GM12864 (cell line): ENCODE measurements around the gene CBLL1.

Experiments used
- DNase-seq: peaks from one replicate; pipeline ENCODE4 v3.0.0-alpha.2; 2011; ENCODE audit warnings: low read depth
- H3K4me3 ChIP-seq: 2 replicates; pipeline ENCODE4 v1.5.1; 2011; ENCODE audit warnings: mild to moderate bottlenecking, low read depth, low read length, control low read depth
- CTCF ChIP-seq: IDR thresholded peaks from 2 replicates; pipeline ENCODE4 v1.5.1; 2011; ENCODE audit warnings: low read depth, mild to moderate bottlenecking, moderate library complexity, low read length, control low read depth, inconsistent platforms; ENCODE audit errors: missing control alignments

Gene CBLL1

GRCh38 chr7:107785170-107785569, 41.2 kb downstream of the CBLL1 start:
- no peak overlapping the region for H3K4me3 ChIP-seq
- DNase-seq: no peak
- no peak for TF ChIP-seq CTCF

GRCh38 chr7:107785926-107786325, 42.0 kb downstream of the CBLL1 start:
- DNase-seq: no peak
- no peak for TF ChIP-seq CTCF
- H3K4me3 ChIP-seq: no peak overlapping the region

- no peak overlapping the region for H3K4me3 ChIP-seq
- no peak for DNase-seq
- TF ChIP-seq CTCF: no peak
These were observed 44.3 kb downstream of the CBLL1 start for GRCh38 chr7:107788216-107788615.

GRCh38 chr7:107788662-107789061, 44.7 kb downstream of the CBLL1 start:
- H3K4me3 ChIP-seq: no peak overlapping the region
- TF ChIP-seq CTCF: no peak
- DNase-seq: no peak

- no peak overlapping the region for H3K4me3 ChIP-seq
- no peak for TF ChIP-seq CTCF
- no peak for DNase-seq
These were observed 45.7 kb downstream of the CBLL1 start for GRCh38 chr7:107789647-107790046.

GRCh38 chr7:107792364-107792763, 48.4 kb downstream of the CBLL1 start:
- no peak overlapping the region for H3K4me3 ChIP-seq
- DNase-seq: no peak
- TF ChIP-seq CTCF: no peak

GRCh38 chr7:107799647-107800264, 55.8 kb downstream of the CBLL1 start:
- no peak overlapping the region for H3K4me3 ChIP-seq
- no peak for TF ChIP-seq CTCF
- no peak for DNase-seq
